Measurements from ENCODE around the gene SPRYD3.

The SPRYD3 gene

GRCh38 chr12:53025250-53025649, 53.9 kb downstream of the SPRYD3 start:
- no peak for DNase-seq (ENCODE audit: low read depth, low spot score)

GRCh38 chr12:53014709-53015108, 64.5 kb downstream of the SPRYD3 start:
- no peak for DNase-seq (ENCODE audit: low read depth, low spot score)

Measured in smooth muscle cell of the brain vasculature (primary cell).